Caco-2 (cell line): ENCODE data around the gene HBG1. TPM values are rescaled to one million over a fixed set of nuclear protein-coding genes. Genes with fewer than 3 reads are reported as not detected.
"Not testable (repeated sequence)": the region's sequence is repeated elsewhere in the genome, so short reads cannot be mapped to it uniquely, and the experiment has no call there.

Source experiments
- BruUV-seq: library from RNA; stranded (reverse); fragments of 400-500 nt; replicated peaks from 2 replicates; lab custom pipeline; 2021; lab: Mats Ljungman, UMichigan
- CTCF ChIA-PET: fragments of 300-600 bp; sonication (Branson Sonifier 250); formaldehyde crosslinking; loops from one replicate; lab custom pipeline; 2022; ENCODE audit warnings: antibody characterized with exemption; lab: Charles Lee
- POLR2A ChIA-PET: fragments of 300-600 bp; sonication (Branson Sonifier 250); formaldehyde crosslinking; loops from one replicate; lab custom pipeline; 2022; ENCODE audit warnings: antibody characterized with exemption; lab: Charles Lee
- DNase-seq, 2 experiments: peaks; one replicate each; pipeline versions ENCODE4 v3.0.0 to v3.0.0-alpha.2; 2020 to 2022
- H3K27me3 ChIP-seq: replicated peaks from 2 replicates; pipeline ENCODE4 v1.6.0; 2011; ENCODE audit warnings: low read length; ENCODE audit not compliant: control insufficient read depth, insufficient read depth
- H3K36me3 ChIP-seq: 2 replicates; pipeline ENCODE4 v1.5.1; 2011; ENCODE audit warnings: low read length; ENCODE audit not compliant: control insufficient read depth, insufficient read depth
- H3K4me1 ChIP-seq: fragments of 250-450 bp; sonication (Bioruptor Pico); 2 replicates; pipeline ENCODE4 v1.5.1; 2020; ENCODE audit warnings: mild to moderate bottlenecking
- H3K4me3 ChIP-seq: 2 replicates; pipeline ENCODE4 v1.5.1; 2011; ENCODE audit warnings: low read depth, mild to moderate bottlenecking, control low read depth, low read length
- H3K9me3 ChIP-seq: fragments of 250-450 bp; sonication (Bioruptor Pico); 2 replicates; pipeline ENCODE4 v1.5.1; 2020; ENCODE audit warnings: mild to moderate bottlenecking, moderate library complexity
- H3K27ac Mint-ChIP-seq: one replicate; pipeline ENCODE4 v1.8.0; 2022; ENCODE audit warnings: mixed read lengths; ENCODE audit not compliant: unreplicated experiment
- H3K27me3 Mint-ChIP-seq: one replicate; pipeline ENCODE4 v1.8.0; 2022; ENCODE audit warnings: mixed read lengths; ENCODE audit not compliant: insufficient read depth, unreplicated experiment
- H3K36me3 Mint-ChIP-seq: one replicate; pipeline ENCODE4 v1.8.0; 2022; ENCODE audit warnings: mild to moderate bottlenecking, mixed read lengths; ENCODE audit not compliant: insufficient read depth, unreplicated experiment
- H3K4me1 Mint-ChIP-seq: one replicate; pipeline ENCODE4 v1.8.0; 2022; ENCODE audit warnings: low read depth, mixed read lengths; ENCODE audit not compliant: unreplicated experiment
- H3K4me3 Mint-ChIP-seq: one replicate; pipeline ENCODE4 v1.8.0; 2022; ENCODE audit warnings: mild to moderate bottlenecking, moderate library complexity, mixed read lengths; ENCODE audit not compliant: unreplicated experiment
- H3K9me3 Mint-ChIP-seq: one replicate; pipeline ENCODE4 v1.8.0; 2022; ENCODE audit warnings: mixed read lengths; ENCODE audit not compliant: unreplicated experiment
- CTCF ChIP-seq, 2 experiments: fragments of 200-600 bp in 1 of 2; IDR thresholded peaks; 1 replicate in 1 of 2; 2 replicates in 1 of 2; pipeline versions ENCODE4 v1.5.1 to v1.8.0; 2011 to 2022; ENCODE audit warnings: antibody characterized with exemption in 1 of 2, control low read depth in 1 of 2, inconsistent platforms in 1 of 2, low read depth in 1 of 2, low read length in 1 of 2, mild to moderate bottlenecking in 1 of 2, moderate library complexity in 1 of 2; ENCODE audit not compliant: insufficient read depth in 1 of 2, severe bottlenecking in 1 of 2, unreplicated experiment in 1 of 2
- intact Hi-C: fragments of 100-400 bp; cut with micrococcal nuclease; formaldehyde crosslinking; loops from one replicate; pipeline ENCODE4 v1.10.0; 2022; ENCODE audit not compliant: unreplicated experiment
- total RNA-seq: library from RNA; stranded (reverse); gene quantifications from 2 replicates; pipeline ENCODE4 v1.2.3, GENCODE V29; 2022

HBG1 gene
- total RNA-seq, 1 experiment from 2014 or later: not detected

GRCh38 chr11:5251746-5252145 is 2.1 kb upstream of the HBG1 start:
- no TSS peak for BruUV-seq
- no peaks in the 10 kb centered on the region for H3K36me3 ChIP-seq
- no peak overlapping the region for H3K4me3 Mint-ChIP-seq

GRCh38 chr11:5250543-5251204 is 1.0 kb upstream of the HBG1 start:
- Histone ChIP-seq H3K36me3 (no peaks in the 10 kb centered on the region), H3K4me1 (no peaks in the 10 kb centered on the region), H3K9me3 (no peaks in the 10 kb centered on the region), H3K4me3 (no peak overlapping the region), H3K27me3 (no peaks in the 10 kb centered on the region)
- Mint-ChIP-seq H3K27ac (no peak overlapping the region), H3K9me3 (no peaks in the 10 kb centered on the region), H3K4me3 (no peak overlapping the region), H3K36me3 (no peaks in the 10 kb centered on the region), H3K4me1 (no peaks in the 10 kb centered on the region), H3K27me3 (peaks cover 28% of the 10 kb centered on the region)
- CTCF ChIA-PET: no interaction called here
- POLR2A ChIA-PET: no interaction called here
- no peak for TF ChIP-seq CTCF (IDR thresholded peaks at IDR 0.05; ENCODE audit: insufficient read depth in 1 of 2, low read depth in 1 of 2, low read length in 1 of 2, severe bottlenecking in 1 of 2, unreplicated experiment in 1 of 2)
- intact Hi-C loops: no loop called here
- no peak for DNase-seq
- BruUV-seq: no TSS peak

More at GRCh38 chr11:5251746-5252145, 2.1 kb upstream of the HBG1 start:
- TF ChIP-seq CTCF (IDR thresholded peaks at IDR 0.05; ENCODE audit: insufficient read depth in 1 of 2, low read depth in 1 of 2, low read length in 1 of 2, severe bottlenecking in 1 of 2, unreplicated experiment in 1 of 2): no peak
- H3K27ac Mint-ChIP-seq: no peak overlapping the region
- no peaks in the 10 kb centered on the region for H3K36me3 Mint-ChIP-seq
- H3K4me1 Mint-ChIP-seq: no peaks in the 10 kb centered on the region
- no peak for DNase-seq
- no peaks in the 10 kb centered on the region for H3K9me3 ChIP-seq
- H3K4me1 ChIP-seq: no peaks in the 10 kb centered on the region
- no peak overlapping the region for H3K4me3 ChIP-seq
- peaks cover 24% of the 10 kb centered on the region for H3K27me3 Mint-ChIP-seq
- no peaks in the 10 kb centered on the region for H3K27me3 ChIP-seq
- H3K9me3 Mint-ChIP-seq: no peaks in the 10 kb centered on the region
- intact Hi-C loops: no loop called here
- ChIA-PET CTCF (no interaction called here), POLR2A (no interaction called here)

GRCh38 chr11:5248498-5248897 is 1.2 kb downstream of the HBG1 start:
- H3K36me3 ChIP-seq, H3K27me3 ChIP-seq, CTCF ChIA-PET, H3K4me1 ChIP-seq, DNase-seq, H3K4me1 Mint-ChIP-seq, H3K9me3 Mint-ChIP-seq, H3K9me3 ChIP-seq, H3K4me3 Mint-ChIP-seq, POLR2A ChIA-PET, BruUV-seq, H3K36me3 Mint-ChIP-seq, H3K27ac Mint-ChIP-seq, intact Hi-C loops, H3K4me3 ChIP-seq: not testable (repeated sequence)
- peaks cover 29% of the 10 kb centered on the region for H3K27me3 Mint-ChIP-seq
